ENCODE measurements around the gene WDR17.

DNA sequence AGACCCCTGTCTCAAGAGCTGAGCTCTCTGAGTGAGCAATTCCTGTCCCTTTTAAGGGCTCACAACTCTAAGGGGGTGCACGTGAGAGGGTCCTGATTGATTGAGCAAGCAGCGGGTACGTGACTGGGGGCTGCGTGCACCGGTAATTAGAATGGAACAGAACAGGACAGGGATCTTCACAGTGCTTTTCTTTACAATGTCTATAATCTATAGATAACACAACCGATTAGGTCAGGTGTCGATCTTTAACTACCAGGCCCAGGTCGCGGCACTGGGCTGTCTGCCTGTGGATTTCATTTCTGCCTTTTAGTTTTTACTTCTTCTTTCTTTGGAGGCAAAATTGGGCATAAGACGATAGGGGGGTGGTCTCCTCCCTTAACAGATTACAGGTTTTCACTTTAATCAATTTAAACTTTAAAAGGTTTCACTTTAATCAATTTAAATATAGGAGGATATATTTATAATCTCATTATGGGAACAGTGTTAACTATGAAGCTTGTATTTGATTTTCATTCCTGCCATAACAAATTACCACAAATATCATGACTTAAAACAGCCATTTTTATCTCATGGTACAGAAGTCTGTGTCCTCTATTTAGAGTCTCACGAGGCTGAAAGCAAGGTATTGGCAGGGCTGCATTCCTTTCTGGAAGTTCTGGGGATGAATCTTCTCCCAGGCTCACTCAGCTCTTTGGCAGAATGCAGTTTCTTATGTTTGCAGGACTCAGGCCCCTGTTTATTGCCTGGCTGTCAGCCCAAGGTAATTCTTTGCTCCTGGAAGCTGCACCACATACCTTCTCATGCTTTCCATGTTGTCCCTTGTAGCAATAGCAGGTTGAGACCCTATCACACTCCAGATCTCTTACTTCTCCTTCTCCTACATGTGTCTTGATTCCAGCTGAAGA is 124.5 kb downstream of the WDR17 start:
- no peak for TF ChIP-seq POLR2A (IDR thresholded peaks at IDR 0.05)
- TF ChIP-seq, protein P1, sequence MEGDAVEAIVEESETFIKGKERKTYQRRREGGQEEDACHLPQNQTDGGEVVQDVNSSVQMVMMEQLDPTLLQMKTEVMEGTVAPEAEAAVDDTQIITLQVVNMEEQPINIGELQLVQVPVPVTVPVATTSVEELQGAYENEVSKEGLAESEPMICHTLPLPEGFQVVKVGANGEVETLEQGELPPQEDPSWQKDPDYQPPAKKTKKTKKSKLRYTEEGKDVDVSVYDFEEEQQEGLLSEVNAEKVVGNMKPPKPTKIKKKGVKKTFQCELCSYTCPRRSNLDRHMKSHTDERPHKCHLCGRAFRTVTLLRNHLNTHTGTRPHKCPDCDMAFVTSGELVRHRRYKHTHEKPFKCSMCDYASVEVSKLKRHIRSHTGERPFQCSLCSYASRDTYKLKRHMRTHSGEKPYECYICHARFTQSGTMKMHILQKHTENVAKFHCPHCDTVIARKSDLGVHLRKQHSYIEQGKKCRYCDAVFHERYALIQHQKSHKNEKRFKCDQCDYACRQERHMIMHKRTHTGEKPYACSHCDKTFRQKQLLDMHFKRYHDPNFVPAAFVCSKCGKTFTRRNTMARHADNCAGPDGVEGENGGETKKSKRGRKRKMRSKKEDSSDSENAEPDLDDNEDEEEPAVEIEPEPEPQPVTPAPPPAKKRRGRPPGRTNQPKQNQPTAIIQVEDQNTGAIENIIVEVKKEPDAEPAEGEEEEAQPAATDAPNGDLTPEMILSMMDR (IDR thresholded peaks at IDR 0.05), result no peak

Data from Peyer's patch (tissue), 4 donors.